ENCODE data around the gene TCTN1.

GRCh38 chr12:110639336-110640141, 25.6 kb downstream of the TCTN1 start:
- TF ChIP-seq CTCF (IDR thresholded peaks at IDR 0.05) (no peak), POLR2A (IDR thresholded peaks at IDR 0.05) (no peak), POLR2AphosphoS5 (IDR thresholded peaks at IDR 0.05) (no peak)

Measured in prostate gland (tissue), 2 donors.